PC-3 (cell line): ENCODE measurements around the gene CHAT. TPM values are rescaled to one million over a fixed set of nuclear protein-coding genes. Genes with fewer than 3 reads are reported as not detected.

ENCODE experiments used
- ATAC-seq: fragments of 200-7000 bp; cut with Tn5 transposase; 2 replicates; pipeline ENCODE4 v1.9.1; 2020; ENCODE audit warnings: mild to moderate bottlenecking, moderate library complexity
- BruUV-seq: library from RNA; stranded (reverse); fragments of 400-500 nt; replicated peaks from 2 replicates; lab custom pipeline; 2021; lab: Mats Ljungman, UMichigan
- CTCF ChIA-PET: fragments of 300-600 bp; sonication (Branson Sonifier 250); formaldehyde crosslinking; loops from one replicate; lab custom pipeline; 2022; ENCODE audit warnings: antibody characterized with exemption; lab: Charles Lee
- POLR2A ChIA-PET: fragments of 300-600 bp; sonication (Branson Sonifier 250); formaldehyde crosslinking; loops from one replicate; lab custom pipeline; 2022; ENCODE audit warnings: antibody characterized with exemption; ENCODE audit not compliant: unreplicated experiment; lab: Charles Lee
- DNase-seq: peaks from one replicate; pipeline ENCODE4 v3.0.0-alpha.2; 2015
- H2AFZ ChIP-seq: fragments of 300-600 bp; sonication (generic); 2 replicates; pipeline ENCODE4 v1.6.0; 2016; ENCODE audit warnings: antibody characterized with exemption, low read length
- H3F3A ChIP-seq: fragments of 300-600 bp; sonication (generic); one replicate; pipeline ENCODE4 v1.6.0; 2017; ENCODE audit warnings: antibody characterized with exemption, low read length, control low read depth, mild to moderate bottlenecking; ENCODE audit not compliant: unreplicated experiment
- H3K27ac ChIP-seq: fragments of 300-600 bp; sonication (generic); 2 replicates; pipeline ENCODE4 v1.5.1; 2016; ENCODE audit warnings: mild to moderate bottlenecking, low read length
- H3K27me3 ChIP-seq: fragments of 300-600 bp; sonication (generic); 2 replicates; pipeline ENCODE4 v1.6.1; 2016; ENCODE audit warnings: low read length, mixed read lengths
- H3K36me3 ChIP-seq: fragments of 300-600 bp; sonication (generic); 2 replicates; pipeline ENCODE4 v1.6.1; 2016; ENCODE audit warnings: low read depth, mixed run types, low read length, mixed read lengths
- H3K4me1 ChIP-seq: fragments of 300-600 bp; sonication (generic); 2 replicates; pipeline ENCODE4 v1.5.1; 2016; ENCODE audit warnings: low read length; ENCODE audit not compliant: insufficient read depth
- H3K4me2 ChIP-seq: fragments of 300-600 bp; sonication (generic); 2 replicates; pipeline ENCODE4 v1.6.0; 2016; ENCODE audit warnings: low read length
- H3K4me3 ChIP-seq: fragments of 300-600 bp; sonication (generic); 2 replicates; pipeline ENCODE4 v1.5.1; 2016; ENCODE audit warnings: mild to moderate bottlenecking, low read length, mixed read lengths
- H3K79me2 ChIP-seq: fragments of 300-600 bp; sonication (generic); 2 replicates; pipeline ENCODE4 v1.6.1; 2017; ENCODE audit warnings: low read length, mixed read lengths
- H3K9ac ChIP-seq: fragments of 300-600 bp; sonication (generic); 2 replicates; pipeline ENCODE4 v1.6.0; 2016; ENCODE audit warnings: mild to moderate bottlenecking, low read length
- H3K9me2 ChIP-seq: fragments of 300-600 bp; sonication (generic); replicated peaks from 2 replicates; pipeline ENCODE4 v1.6.1; 2016; ENCODE audit warnings: mixed run types, low read length, mixed read lengths
- H3K9me3 ChIP-seq: fragments of 300-600 bp; sonication (generic); 2 replicates; pipeline ENCODE4 v1.6.1; 2016; ENCODE audit warnings: low read length, mixed read lengths
- H4K20me1 ChIP-seq: fragments of 300-600 bp; sonication (generic); 2 replicates; pipeline ENCODE4 v1.6.1; 2016; ENCODE audit warnings: low read length, mixed read lengths
- CTCF ChIP-seq: fragments of 300-600 bp; sonication (generic); conservative IDR thresholded peaks from 2 replicates; pipeline ENCODE4 v1.5.1; 2017; ENCODE audit warnings: antibody characterized with exemption, low read depth, mild to moderate bottlenecking, low read length
- EZH2 ChIP-seq: fragments of 300-600 bp; sonication (generic); IDR thresholded peaks from one replicate; pipeline ENCODE4 v1.6.1; 2017; ENCODE audit warnings: antibody characterized with exemption, mild to moderate bottlenecking, low read length; ENCODE audit not compliant: unreplicated experiment
- EZH2phosphoT487 ChIP-seq: fragments of 300-600 bp; sonication (generic); IDR thresholded peaks from 2 replicates; pipeline ENCODE4 v1.6.1; 2018; ENCODE audit warnings: mild to moderate bottlenecking, antibody characterized with exemption, low read length, borderline replicate concordance
- intact Hi-C: fragments of 100-400 bp; cut with micrococcal nuclease; formaldehyde crosslinking; loops from 2 replicates; pipeline ENCODE4 v1.9.0; 2023
- total RNA-seq: library from RNA; depleted of rRNA; stranded (reverse); fragments of >200 nt; gene quantifications from 2 replicates; pipeline ENCODE4 v1.2.3, GENCODE V29; 2014

CHAT gene
- total RNA-seq, 1 experiment from 2014 or later: not detected

- TF ChIP-seq EZH2phosphoT487 (no peak), EZH2 (no peak), CTCF (no peak)
- H3F3A ChIP-seq: no peaks in the 10 kb centered on the region
- H3K4me3 ChIP-seq: no peak overlapping the region
- H3K9me3 ChIP-seq: no peaks in the 10 kb centered on the region
- CTCF ChIA-PET: no interaction called here
- H4K20me1 ChIP-seq: no peaks in the 10 kb centered on the region
- H3K27ac ChIP-seq: no peak overlapping the region
- H3K27me3 ChIP-seq: peaks cover 95% of the 10 kb centered on the region
- intact Hi-C loops: no loop called here
- BruUV-seq: no TSS peak
- DNase-seq (no peak), ATAC-seq (no peak)
- no peaks in the 10 kb centered on the region for H3K36me3 ChIP-seq
- H3K9ac ChIP-seq: no peak overlapping the region
- no peaks in the 10 kb centered on the region for H3K79me2 ChIP-seq
- POLR2A ChIA-PET: no interaction called here
- H3K9me2 ChIP-seq: no peaks in the 10 kb centered on the region
- H3K4me1 ChIP-seq: no peaks in the 10 kb centered on the region
- H3K4me2 ChIP-seq: no peak overlapping the region
- H2AFZ ChIP-seq: no peak overlapping the region
These were observed 29.6 kb downstream of the CHAT start for GRCh38 chr10:49643241-49644034.

- H3K9me3 ChIP-seq: no peaks in the 10 kb centered on the region
- POLR2A ChIA-PET: no interaction called here
- H3F3A ChIP-seq: no peaks in the 10 kb centered on the region
- H3K9me2 ChIP-seq: no peaks in the 10 kb centered on the region
- peaks cover 95% of the 10 kb centered on the region for H3K27me3 ChIP-seq
- no peak overlapping the region for H2AFZ ChIP-seq
- intact Hi-C loops: no loop called here
- no peak overlapping the region for H3K4me3 ChIP-seq
- H3K36me3 ChIP-seq: no peaks in the 10 kb centered on the region
- DNase-seq (no peak), ATAC-seq (no peak)
- no peaks in the 10 kb centered on the region for H4K20me1 ChIP-seq
- TF ChIP-seq EZH2phosphoT487 (no peak), CTCF (no peak), EZH2 (no peak)
- no TSS peak for BruUV-seq
- no peaks in the 10 kb centered on the region for H3K4me1 ChIP-seq
- H3K4me2 ChIP-seq: no peak overlapping the region
- H3K79me2 ChIP-seq: no peaks in the 10 kb centered on the region
- H3K27ac ChIP-seq: no peak overlapping the region
- CTCF ChIA-PET: no interaction called here
- H3K9ac ChIP-seq: no peak overlapping the region
These were observed 30.3 kb downstream of the CHAT start for GRCh38 chr10:49644035-49644646.

- no peak overlapping the region for H3K4me2 ChIP-seq
- H3K27ac ChIP-seq: no peak overlapping the region
- H2AFZ ChIP-seq: no peak overlapping the region
- no peaks in the 10 kb centered on the region for H3K9me3 ChIP-seq
- peaks cover 97% of the 10 kb centered on the region for H3K27me3 ChIP-seq
- no peaks in the 10 kb centered on the region for H3K36me3 ChIP-seq
- intact Hi-C loops: no loop called here
- no peaks in the 10 kb centered on the region for H3F3A ChIP-seq
- no TSS peak for BruUV-seq
- no peaks in the 10 kb centered on the region for H4K20me1 ChIP-seq
- ChIA-PET POLR2A (no interaction called here), CTCF (no interaction called here)
- no peaks in the 10 kb centered on the region for H3K79me2 ChIP-seq
- no peak overlapping the region for H3K4me3 ChIP-seq
- TF ChIP-seq CTCF (no peak), EZH2 (no peak), EZH2phosphoT487 (no peak)
- no peak overlapping the region for H3K9ac ChIP-seq
- no peak for DNase-seq
- no peak for ATAC-seq
- H3K4me1 ChIP-seq: no peaks in the 10 kb centered on the region
- H3K9me2 ChIP-seq: no peaks in the 10 kb centered on the region
These were observed 31.6 kb downstream of the CHAT start for GRCh38 chr10:49645417-49645816.
